ENCODE measurements around the gene ADCY7. TPM values are rescaled to one million over a fixed set of nuclear protein-coding genes. Genes with fewer than 3 reads are reported as not detected.

Gene ADCY7
- total RNA-seq, 1 experiment from 2014 or later = 34.2 TPM

- H3K27me3 ChIP-seq (ENCODE audit: insufficient read depth, low read length) = no peaks in the 10 kb centered on the region
- TF ChIP-seq ZBTB33 (IDR thresholded peaks at IDR 0.05; ENCODE audit: extremely low read depth, insufficient replicate concordance, low read length) = no peak
- no peak for TF ChIP-seq REST (IDR thresholded peaks at IDR 0.05; ENCODE audit: low read depth)
- no peak for TF ChIP-seq ATF3 (IDR thresholded peaks at IDR 0.05)
- TF ChIP-seq SP1 (IDR thresholded peaks at IDR 0.05; ENCODE audit: low read depth) = no peak
- no peak for TF ChIP-seq POLR2A (IDR thresholded peaks at IDR 0.05; ENCODE audit: borderline replicate concordance, extremely low read depth, insufficient read depth, insufficient read length)
- no peak for TF ChIP-seq ZNF274 (IDR thresholded peaks at IDR 0.05; ENCODE audit: low read depth, low read length)
- TF ChIP-seq CTCF (IDR thresholded peaks at IDR 0.05 in 2 of 3, conservative IDR thresholded peaks at IDR 0.05 in 1 of 3; ENCODE audit: borderline replicate concordance in 1 of 3, insufficient read depth in 1 of 3, low read depth in 2 of 3, low read length in 2 of 3) = no peak
- no peak for TF ChIP-seq TCF7L2 (IDR thresholded peaks at IDR 0.05; ENCODE audit: borderline replicate concordance, extremely low read depth, insufficient read depth, insufficient read length)
- TF ChIP-seq CBX3 (IDR thresholded peaks at IDR 0.05; ENCODE audit: low read depth) = no peak
- TF ChIP-seq EZH2phosphoT487 (IDR thresholded peaks at IDR 0.05; ENCODE audit: borderline replicate concordance) = no peak
- no peak for TF ChIP-seq YY1 (IDR thresholded peaks at IDR 0.05; ENCODE audit: extremely low read depth, insufficient replicate concordance, low read depth, low read length)
- ATAC-seq = no peak
- intact Hi-C loops (cut with micrococcal nuclease) = no loop called here
- H2AFZ ChIP-seq (ENCODE audit: low read depth, low read length, poor library complexity, severe bottlenecking) = no peak overlapping the region
- no peaks in the 10 kb centered on the region for H3K9me3 ChIP-seq (ENCODE audit: control insufficient read depth in 1 of 2, insufficient read depth in 1 of 2, low read depth in 1 of 2, low read length in 2 of 2)
- H3K4me1 ChIP-seq (ENCODE audit: control insufficient read depth in 1 of 2, insufficient read depth in 2 of 2, low read length in 2 of 2) = no peaks in the 10 kb centered on the region
- H3K9me2 ChIP-seq (ENCODE audit: insufficient read depth) = no peaks in the 10 kb centered on the region
- CTCF ChIA-PET = interaction anchor here (2.3 kb wide), 1 partner anchor 17 kb away, joined by 6 read pairs; no protein-coding TSS in a partner anchor
- no peaks in the 10 kb centered on the region for H3K79me2 ChIP-seq (ENCODE audit: insufficient read depth, low read length)
- no peak overlapping the region for H3K4me2 ChIP-seq (ENCODE audit: low read length)
- BruUV-seq (replicated peaks) = no TSS peak
- POLR2A ChIA-PET = no interaction called here
- peaks cover 5 to 20% of the 10 kb centered on the region in 2 experiments for H3K36me3 ChIP-seq (ENCODE audit: control insufficient read depth in 1 of 2, insufficient read depth in 2 of 2, low read length in 2 of 2)
- H4K20me1 ChIP-seq (ENCODE audit: insufficient read depth) = no peaks in the 10 kb centered on the region
- H3K4me3 ChIP-seq (replicated peaks in 1 of 2; ENCODE audit: low read depth in 1 of 2, low read length in 2 of 2) = no peak overlapping the region
- H3K27ac ChIP-seq (ENCODE audit: low read depth, low read length) = no peak overlapping the region
- no peak for DNase-seq (ENCODE audit: low read depth, low spot score)
- RAD21 ChIA-PET (ENCODE audit: low non-redundant PET in 1 of 2, low total read pairs in 2 of 2, uncharacterized antibody in 2 of 2, unreplicated experiment in 2 of 2) = no interaction called here
- no peak overlapping the region for H3K9ac ChIP-seq (ENCODE audit: low read length)
Observed at GRCh38 chr16:50227120-50227519, 39.2 kb upstream of the ADCY7 start.
